ENCODE measurements around the gene SMAP1.

SMAP1 gene

DNA sequence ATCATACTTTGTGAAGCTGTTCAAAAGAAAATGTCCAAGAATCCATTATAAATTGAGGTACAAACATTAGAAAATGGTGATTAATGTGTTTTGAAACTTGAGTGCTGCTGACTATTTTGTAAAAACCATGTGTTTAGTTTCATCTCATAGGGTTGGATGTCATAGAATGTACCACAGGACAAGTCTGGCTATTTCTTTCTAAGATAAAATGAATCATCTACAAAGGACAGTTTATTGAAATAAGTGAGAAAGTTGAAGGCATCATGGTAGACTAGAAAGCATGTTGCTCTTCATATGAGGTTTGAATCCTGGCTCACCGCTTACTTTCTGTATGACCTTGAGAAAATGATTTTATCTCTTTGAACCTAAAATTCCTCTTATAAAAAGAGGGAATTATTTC lies 29.2 kb upstream of the SMAP1 start:
- Histone ChIP-seq H3K4me3 (IDR thresholded peaks at IDR 0.05; ENCODE audit: insufficient read depth, low read depth, low read length) (no peak overlapping the region), H3K36me3 (ENCODE audit: insufficient read depth) (no peaks in the 10 kb centered on the region), H4K20me1 (ENCODE audit: insufficient read depth) (no peaks in the 10 kb centered on the region), H2AFZ (ENCODE audit: low read depth) (no peak overlapping the region), H3K79me2 (ENCODE audit: insufficient read depth, low read depth) (no peaks in the 10 kb centered on the region), H3K4me1 (ENCODE audit: low read depth, poor library complexity, severe bottlenecking) (no peaks in the 10 kb centered on the region), H3K27me3 (ENCODE audit: insufficient read depth, low read depth) (no peaks in the 10 kb centered on the region), H3K9ac (no peak overlapping the region), H3K27ac (no peak overlapping the region), H3K4me2 (no peak overlapping the region)
- TF ChIP-seq, protein P1, sequence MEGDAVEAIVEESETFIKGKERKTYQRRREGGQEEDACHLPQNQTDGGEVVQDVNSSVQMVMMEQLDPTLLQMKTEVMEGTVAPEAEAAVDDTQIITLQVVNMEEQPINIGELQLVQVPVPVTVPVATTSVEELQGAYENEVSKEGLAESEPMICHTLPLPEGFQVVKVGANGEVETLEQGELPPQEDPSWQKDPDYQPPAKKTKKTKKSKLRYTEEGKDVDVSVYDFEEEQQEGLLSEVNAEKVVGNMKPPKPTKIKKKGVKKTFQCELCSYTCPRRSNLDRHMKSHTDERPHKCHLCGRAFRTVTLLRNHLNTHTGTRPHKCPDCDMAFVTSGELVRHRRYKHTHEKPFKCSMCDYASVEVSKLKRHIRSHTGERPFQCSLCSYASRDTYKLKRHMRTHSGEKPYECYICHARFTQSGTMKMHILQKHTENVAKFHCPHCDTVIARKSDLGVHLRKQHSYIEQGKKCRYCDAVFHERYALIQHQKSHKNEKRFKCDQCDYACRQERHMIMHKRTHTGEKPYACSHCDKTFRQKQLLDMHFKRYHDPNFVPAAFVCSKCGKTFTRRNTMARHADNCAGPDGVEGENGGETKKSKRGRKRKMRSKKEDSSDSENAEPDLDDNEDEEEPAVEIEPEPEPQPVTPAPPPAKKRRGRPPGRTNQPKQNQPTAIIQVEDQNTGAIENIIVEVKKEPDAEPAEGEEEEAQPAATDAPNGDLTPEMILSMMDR (conservative IDR thresholded peaks at IDR 0.05; ENCODE audit: low read depth, low read length), result no peak

DNA sequence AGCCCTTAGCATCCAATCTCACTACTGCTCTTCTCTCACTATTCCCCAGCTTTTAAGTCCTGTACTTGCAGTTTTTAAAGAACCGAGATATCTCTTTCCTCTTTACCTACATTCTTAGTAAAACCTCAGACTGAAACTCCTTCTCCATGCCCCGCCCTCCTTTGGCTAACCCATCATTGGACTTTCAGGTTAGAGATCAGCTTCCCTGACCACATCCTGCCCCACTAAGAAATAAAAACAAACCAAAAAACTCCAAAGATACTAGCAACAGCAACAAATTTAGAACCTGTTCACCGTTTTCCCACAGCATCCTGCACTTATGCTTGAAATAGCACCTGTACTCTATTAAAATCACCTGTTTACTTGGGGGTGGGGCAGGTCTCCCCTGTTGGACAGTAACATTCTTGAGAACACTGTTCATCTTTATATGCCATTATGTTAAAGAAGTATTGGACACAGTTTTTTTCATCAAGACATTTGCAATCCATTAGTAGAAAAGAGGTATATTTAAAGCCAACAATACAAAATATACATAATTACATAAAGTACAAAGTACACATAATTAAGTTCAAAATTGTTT lies 16.3 kb upstream of the SMAP1 start:
- H3K4me1 ChIP-seq (ENCODE audit: low read depth, poor library complexity, severe bottlenecking), result peaks cover 25% of the 10 kb centered on the region
- H3K79me2 ChIP-seq (ENCODE audit: insufficient read depth, low read depth), result no peaks in the 10 kb centered on the region

DNA sequence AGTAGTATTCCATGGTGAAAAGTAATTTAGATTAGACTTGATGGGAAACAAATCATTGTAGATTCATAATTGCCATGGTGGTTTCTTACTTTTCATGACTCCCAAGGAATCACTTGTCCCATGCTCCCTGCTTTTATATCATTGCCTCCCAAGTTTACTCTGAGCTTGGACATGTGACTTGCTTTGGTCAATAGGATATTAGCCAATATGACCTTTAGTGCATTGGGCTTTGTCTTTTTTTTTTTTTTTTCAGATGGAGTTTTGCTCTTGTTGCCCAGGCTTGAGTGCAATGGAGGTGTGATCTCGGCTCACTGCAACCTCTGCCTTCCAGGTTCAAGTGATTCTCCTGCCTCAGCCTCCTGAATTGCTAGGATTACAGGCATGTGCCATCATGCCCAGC lies 15.5 kb upstream of the SMAP1 start:
- no peaks in the 10 kb centered on the region for H4K20me1 ChIP-seq (ENCODE audit: insufficient read depth)
- H3K27ac ChIP-seq, result no peak overlapping the region
- TF ChIP-seq, protein P1 (conservative IDR thresholded peaks at IDR 0.05; ENCODE audit: low read depth, low read length), result no peak
- H3K36me3 ChIP-seq (ENCODE audit: insufficient read depth), result no peaks in the 10 kb centered on the region
- no peak overlapping the region for H3K4me3 ChIP-seq (IDR thresholded peaks at IDR 0.05; ENCODE audit: insufficient read depth, low read depth, low read length)
- no peaks in the 10 kb centered on the region for H3K79me2 ChIP-seq (ENCODE audit: insufficient read depth, low read depth)
- H3K9ac ChIP-seq, result no peak overlapping the region
- H2AFZ ChIP-seq (ENCODE audit: low read depth), result no peak overlapping the region
- peaks cover 25% of the 10 kb centered on the region for H3K4me1 ChIP-seq (ENCODE audit: low read depth, poor library complexity, severe bottlenecking)
- H3K27me3 ChIP-seq (ENCODE audit: insufficient read depth, low read depth), result no peaks in the 10 kb centered on the region
- H3K4me2 ChIP-seq, result no peak overlapping the region; the same call in 1 of the 2 replicates

More for the DNA sequence above, 16.3 kb upstream of the SMAP1 start:
- no peak overlapping the region for H3K9ac ChIP-seq
- H3K27me3 ChIP-seq (ENCODE audit: insufficient read depth, low read depth), result no peaks in the 10 kb centered on the region
- H3K36me3 ChIP-seq (ENCODE audit: insufficient read depth), result no peaks in the 10 kb centered on the region
- peak overlapping the region; percentile 59 for H3K4me2 ChIP-seq
- no peak overlapping the region for H3K4me3 ChIP-seq (IDR thresholded peaks at IDR 0.05; ENCODE audit: insufficient read depth, low read depth, low read length)
- no peaks in the 10 kb centered on the region for H4K20me1 ChIP-seq (ENCODE audit: insufficient read depth)
- no peak overlapping the region for H3K27ac ChIP-seq
- TF ChIP-seq, protein P1 (conservative IDR thresholded peaks at IDR 0.05; ENCODE audit: low read depth, low read length), result no peak
- no peak overlapping the region for H2AFZ ChIP-seq (ENCODE audit: low read depth)

DNA sequence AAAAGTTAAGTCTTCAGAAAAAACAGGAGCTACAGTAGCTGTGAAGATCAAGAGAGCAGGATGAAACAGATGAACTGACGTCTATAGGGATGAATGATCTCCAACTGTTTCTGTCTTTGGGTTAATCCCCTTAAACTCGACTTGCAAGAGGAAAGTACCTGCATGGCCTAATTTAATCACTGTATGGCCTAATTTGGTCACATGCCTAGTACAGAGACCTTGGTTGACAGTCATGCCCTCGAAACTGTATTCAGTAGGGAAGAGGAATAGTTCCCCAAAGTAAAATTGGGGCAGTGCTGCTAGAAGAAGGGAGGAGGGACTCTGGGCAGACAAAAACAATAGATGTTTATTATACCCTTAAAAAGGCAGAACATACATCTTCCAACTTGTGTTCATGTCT lies 10.0 kb upstream of the SMAP1 start:
- no peaks in the 10 kb centered on the region for H3K4me1 ChIP-seq (ENCODE audit: low read depth, poor library complexity, severe bottlenecking)
- TF ChIP-seq, protein P1 (conservative IDR thresholded peaks at IDR 0.05; ENCODE audit: low read depth, low read length), result no peak
- H3K27me3 ChIP-seq (ENCODE audit: insufficient read depth, low read depth), result no peaks in the 10 kb centered on the region
- H4K20me1 ChIP-seq (ENCODE audit: insufficient read depth), result no peaks in the 10 kb centered on the region
- H3K27ac ChIP-seq, result no peak overlapping the region
- H3K4me3 ChIP-seq (IDR thresholded peaks at IDR 0.05; ENCODE audit: insufficient read depth, low read depth, low read length), result no peak overlapping the region
- H3K9ac ChIP-seq, result no peak overlapping the region
- H3K36me3 ChIP-seq (ENCODE audit: insufficient read depth), result no peaks in the 10 kb centered on the region
- no peaks in the 10 kb centered on the region for H3K79me2 ChIP-seq (ENCODE audit: insufficient read depth, low read depth)
- no peak overlapping the region for H3K4me2 ChIP-seq
- H2AFZ ChIP-seq (ENCODE audit: low read depth), result no peak overlapping the region
